ENCODE results near the gene CNTNAP5.

Gene CNTNAP5

GRCh38 chr2:124547700-124548099 lies 522.6 kb downstream of the CNTNAP5 start:
- DNase-seq (ENCODE audit: low read depth in 2 of 2): no peak

DNA sequence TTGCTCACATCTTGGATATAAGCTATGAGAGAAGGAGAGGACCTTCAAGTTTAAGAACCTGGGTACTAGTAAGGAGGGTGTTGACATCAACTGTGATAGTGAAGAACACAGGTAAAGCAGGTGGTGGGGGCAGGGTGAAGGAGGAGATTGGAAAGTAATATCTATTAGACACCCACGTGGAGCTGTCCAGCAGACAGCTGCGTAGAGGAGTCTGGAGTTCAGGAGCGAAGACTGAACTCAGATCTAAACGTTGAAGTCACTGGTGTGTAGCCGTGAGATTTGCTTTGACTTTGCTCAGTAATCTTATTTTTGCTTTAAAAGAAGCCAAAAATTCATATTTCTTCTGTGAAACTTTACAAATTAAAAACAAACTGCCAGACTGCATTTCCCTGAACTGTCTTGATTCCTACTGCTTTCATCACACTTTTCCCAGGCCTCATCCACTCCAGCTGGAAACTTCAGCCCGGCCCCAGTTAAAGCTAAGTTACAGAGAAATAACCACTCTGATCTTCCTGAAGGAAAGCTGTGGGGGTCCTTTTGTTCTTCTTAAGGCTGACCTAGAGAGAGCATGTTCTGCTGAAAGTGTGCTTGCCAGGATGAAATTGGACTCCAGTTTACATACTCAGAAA lies 533.3 kb downstream of the CNTNAP5 start:
- no peak for DNase-seq (ENCODE audit: low read depth in 2 of 2)

GRCh38 chr2:124559236-124559635 lies 534.1 kb downstream of the CNTNAP5 start:
- DNase-seq (ENCODE audit: low read depth in 2 of 2): no peak

DNA sequence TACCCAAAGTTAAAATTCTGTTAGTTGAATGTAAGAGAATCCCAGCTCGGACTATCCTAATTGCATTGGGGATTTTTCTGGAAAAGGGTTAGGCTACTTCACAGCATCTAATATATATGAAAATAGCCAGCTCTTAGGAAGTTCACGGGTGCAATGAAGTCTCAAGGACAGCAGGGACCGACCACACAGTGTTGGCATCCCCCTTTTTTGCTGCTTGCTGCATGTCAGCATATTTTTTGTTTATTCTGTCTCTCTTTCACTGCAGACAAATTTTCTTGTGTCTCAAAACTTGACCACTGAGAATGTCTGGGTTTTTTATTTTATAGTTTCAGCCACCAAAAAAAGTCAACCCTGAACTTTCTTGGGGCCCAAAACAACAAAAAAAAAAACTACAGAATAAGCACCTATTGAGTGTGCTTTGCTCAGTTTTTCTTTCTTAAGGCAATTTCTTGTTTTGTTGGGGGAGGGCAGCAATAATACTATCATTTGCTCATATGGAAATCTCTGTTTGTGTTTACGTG lies 535.6 kb downstream of the CNTNAP5 start:
- DNase-seq (ENCODE audit: low read depth in 2 of 2): no peak

DNA sequence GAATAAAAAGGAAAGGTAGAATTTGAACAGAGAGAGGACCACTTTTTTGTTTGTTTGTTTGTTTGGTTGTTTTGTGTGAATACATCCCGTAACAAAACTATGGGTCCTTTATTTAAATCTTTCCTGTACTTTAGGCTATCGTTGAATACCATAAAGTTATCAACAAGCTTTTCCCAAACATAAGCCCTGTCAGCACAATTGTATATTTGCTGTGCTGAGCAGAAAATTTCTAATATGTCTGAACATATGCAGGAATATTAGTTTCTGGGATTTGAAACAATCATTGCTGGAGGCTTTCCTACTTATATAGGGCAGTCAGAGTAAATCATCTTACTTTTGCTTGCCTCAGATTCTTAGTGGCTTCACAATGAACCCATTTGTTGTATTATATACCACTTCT lies 536.4 kb downstream of the CNTNAP5 start:
- DNase-seq (ENCODE audit: low read depth in 2 of 2): no peak

- no peak for DNase-seq (ENCODE audit: low read depth in 2 of 2)
Observed at GRCh38 chr2:124563426-124563825, 538.3 kb downstream of the CNTNAP5 start.

GRCh38 chr2:124566518-124566970 lies 541.5 kb downstream of the CNTNAP5 start:
- no peak for DNase-seq (ENCODE audit: low read depth in 2 of 2)

DNA sequence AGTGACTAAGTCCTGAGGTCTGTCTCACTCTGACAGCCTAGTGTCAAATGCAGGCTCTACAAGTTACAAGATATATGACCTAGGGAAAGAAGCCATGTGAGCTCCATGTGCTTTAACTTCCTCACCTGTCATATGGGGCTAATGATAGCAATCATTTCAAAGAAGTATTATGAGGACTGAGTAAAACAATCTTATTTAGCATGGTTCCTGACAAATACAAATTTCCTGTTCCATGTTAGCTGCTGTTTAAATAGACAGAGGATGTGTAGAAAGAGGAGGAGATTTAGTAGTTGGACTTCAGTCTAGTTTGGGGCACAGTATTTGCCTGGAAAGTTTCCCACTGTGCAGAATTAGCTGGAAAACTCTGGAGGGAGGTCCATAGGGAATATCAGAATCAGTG lies 545.8 kb downstream of the CNTNAP5 start:
- no peak for DNase-seq (ENCODE audit: low read depth in 2 of 2)

DNA sequence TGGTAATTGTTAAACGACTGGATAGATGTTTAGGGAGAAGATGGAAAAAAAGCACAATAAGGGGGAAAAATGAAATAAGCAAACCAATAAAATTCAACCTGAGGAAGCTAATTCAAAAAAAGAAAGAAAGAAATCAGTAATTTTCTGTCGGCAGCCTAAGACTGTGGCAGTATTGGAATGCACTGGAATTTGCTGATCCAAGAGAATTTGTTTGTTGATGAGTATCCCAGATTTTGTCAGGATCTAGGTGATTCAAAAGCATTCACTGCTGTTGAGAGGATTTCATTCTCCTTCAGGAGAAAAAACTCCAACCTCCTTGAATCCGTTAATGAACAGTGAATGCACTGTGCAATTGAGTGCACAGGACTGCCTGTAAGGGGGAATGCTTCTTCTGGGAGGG lies 546.7 kb downstream of the CNTNAP5 start:
- no peak for DNase-seq (ENCODE audit: low read depth in 2 of 2)

- no peak for DNase-seq (ENCODE audit: low read depth in 2 of 2)
Observed at GRCh38 chr2:124572934-124573634, 548.0 kb downstream of the CNTNAP5 start.

- DNase-seq (ENCODE audit: low read depth in 2 of 2): no peak
Observed at GRCh38 chr2:124575497-124575896, 550.4 kb downstream of the CNTNAP5 start.

DNA sequence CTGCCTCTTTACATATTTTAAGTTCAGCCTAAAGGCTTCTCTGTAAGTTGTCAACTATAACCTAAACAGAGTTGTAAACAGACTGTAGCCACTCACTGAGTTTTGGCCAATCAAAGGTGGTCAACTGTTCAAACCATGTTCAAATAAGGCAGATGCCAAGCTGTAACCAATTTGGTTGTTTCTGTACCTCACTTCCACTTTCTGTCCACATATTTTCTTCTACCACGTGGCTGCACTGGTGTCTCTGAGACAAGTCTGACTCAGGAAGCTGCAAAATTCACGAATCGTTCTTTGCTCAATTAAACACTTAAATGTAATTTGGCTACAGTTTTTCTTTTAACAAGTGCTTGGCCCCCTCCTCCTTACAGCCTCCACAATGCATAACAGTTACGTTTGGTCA lies 555.2 kb downstream of the CNTNAP5 start:
- DNase-seq (ENCODE audit: low read depth in 2 of 2): no peak

DNA sequence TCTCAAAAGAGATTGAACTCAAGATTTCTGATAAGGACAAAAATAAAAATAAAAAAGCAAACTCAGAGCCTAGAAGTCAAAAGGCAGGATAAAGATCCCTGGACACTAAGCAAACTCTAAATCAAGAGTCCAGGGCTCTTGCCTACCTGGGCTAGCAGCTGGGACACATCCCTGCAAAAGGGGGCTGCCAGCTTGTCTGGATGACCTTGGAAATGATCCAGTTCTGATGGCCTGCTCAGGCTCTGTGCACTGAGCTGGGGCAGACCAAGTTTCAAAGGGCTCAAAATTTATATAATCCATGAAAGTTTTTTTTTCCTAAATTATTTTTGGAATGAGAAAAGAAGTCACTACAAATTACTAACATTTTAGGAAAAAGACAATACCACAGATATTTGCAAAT lies 557.3 kb downstream of the CNTNAP5 start:
- DNase-seq (ENCODE audit: low read depth in 2 of 2): no peak

DNA sequence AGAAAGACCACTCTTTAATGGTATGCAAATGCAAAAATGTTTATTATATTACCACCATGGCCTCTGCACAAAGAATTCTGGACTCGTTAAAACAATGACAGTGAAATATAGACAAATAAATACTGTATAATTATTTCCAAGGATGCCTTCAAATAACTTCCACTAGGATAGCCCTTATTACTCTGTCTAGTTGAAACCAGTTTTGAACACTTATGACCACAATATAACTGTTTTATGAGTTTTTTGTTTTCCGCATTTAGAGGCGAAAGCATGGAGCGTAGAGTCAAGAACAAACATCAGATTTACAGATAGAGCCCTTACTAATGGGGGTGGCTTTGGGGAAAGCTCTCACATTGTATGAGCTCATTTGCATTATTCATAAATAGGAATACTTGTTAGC lies 559.5 kb downstream of the CNTNAP5 start:
- no peak for DNase-seq (ENCODE audit: low read depth in 2 of 2)

DNA sequence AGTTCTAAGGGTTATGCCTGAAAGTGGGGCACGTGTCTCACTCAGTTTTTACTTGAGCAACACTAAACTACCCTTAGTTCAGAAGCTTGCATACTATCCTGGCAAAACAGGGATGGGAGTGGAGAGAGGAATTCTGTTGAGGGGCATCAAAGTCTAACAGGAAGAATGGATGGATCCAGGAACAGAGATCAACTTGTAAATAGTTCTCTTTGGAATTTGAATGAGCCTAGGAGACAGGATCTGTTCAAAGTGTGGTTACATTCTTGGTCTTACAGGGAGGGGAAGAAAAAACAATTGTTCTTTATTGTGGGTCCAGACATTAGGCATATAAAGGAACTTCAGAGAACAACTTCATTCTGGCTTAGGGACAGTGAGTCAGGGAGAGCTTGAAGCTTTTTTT lies 560.2 kb downstream of the CNTNAP5 start:
- no peak for DNase-seq (ENCODE audit: low read depth in 2 of 2)

GRCh38 chr2:124586210-124586609 lies 561.1 kb downstream of the CNTNAP5 start:
- DNase-seq (ENCODE audit: low read depth in 2 of 2): no peak

DNA sequence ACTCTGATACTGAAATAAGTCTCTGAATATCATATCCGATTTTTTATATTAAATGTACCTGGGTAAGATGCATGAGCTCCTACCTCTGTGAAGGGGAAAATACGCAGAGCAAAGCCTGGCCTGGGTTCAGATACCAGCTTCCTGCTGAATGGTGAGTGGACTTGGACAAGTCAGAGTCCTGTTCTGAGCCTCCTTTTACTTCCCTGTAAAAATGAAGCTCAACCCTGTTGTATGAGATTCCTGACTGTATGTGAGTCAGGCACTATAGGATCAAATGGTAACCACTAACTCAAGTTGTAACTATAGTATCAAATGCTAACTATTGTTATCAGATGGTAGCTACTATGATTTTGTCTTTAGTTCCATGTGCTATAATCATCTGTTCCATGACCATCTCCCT lies 561.7 kb downstream of the CNTNAP5 start:
- no peak for DNase-seq (ENCODE audit: low read depth in 2 of 2)

DNA sequence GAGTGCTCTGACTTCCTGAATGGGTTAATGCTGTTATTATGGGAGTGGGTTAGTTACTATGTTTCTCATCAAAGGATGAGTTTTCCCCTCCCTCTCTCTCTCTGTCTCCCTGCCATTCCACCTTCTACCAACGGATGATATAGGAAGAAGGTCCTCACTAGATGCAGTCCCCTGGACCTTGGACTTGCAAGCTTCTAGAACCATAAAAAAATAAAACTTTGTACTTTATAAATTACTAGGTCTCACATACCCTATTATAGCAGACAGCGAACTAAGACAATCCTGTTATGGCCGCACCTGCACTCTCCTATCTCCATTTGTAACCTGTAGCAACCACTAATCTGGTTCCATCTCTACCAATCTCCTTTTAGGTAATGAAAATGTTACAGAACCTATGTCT lies 564.9 kb downstream of the CNTNAP5 start:
- DNase-seq (ENCODE audit: low read depth in 2 of 2): no peak

GRCh38 chr2:124602759-124603158 lies 577.7 kb downstream of the CNTNAP5 start:
- no peak for DNase-seq (ENCODE audit: low read depth in 2 of 2)

DNA sequence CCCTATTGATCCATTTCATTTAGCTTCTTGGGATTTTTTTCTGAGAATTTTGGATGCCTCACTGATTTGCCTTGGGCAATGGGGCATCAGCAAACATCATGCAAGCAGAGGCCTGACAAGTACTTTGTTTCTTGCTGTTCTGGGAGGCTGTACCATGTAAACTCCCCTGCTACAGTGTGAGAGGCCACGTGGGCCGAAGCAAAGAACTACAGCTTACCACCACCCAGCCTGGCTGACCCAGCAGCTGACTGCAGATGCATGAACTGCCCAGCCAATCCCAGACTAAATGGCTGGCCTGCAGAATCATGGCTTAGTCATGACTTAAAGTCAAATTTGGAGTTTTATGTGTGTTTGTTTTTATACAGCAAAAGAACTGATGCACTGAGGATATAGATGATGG lies 579.9 kb downstream of the CNTNAP5 start:
- DNase-seq (ENCODE audit: low read depth in 2 of 2): no peak

- DNase-seq (ENCODE audit: low read depth in 2 of 2): no peak
Observed at GRCh38 chr2:124607679-124608078, 582.6 kb downstream of the CNTNAP5 start.

DNA sequence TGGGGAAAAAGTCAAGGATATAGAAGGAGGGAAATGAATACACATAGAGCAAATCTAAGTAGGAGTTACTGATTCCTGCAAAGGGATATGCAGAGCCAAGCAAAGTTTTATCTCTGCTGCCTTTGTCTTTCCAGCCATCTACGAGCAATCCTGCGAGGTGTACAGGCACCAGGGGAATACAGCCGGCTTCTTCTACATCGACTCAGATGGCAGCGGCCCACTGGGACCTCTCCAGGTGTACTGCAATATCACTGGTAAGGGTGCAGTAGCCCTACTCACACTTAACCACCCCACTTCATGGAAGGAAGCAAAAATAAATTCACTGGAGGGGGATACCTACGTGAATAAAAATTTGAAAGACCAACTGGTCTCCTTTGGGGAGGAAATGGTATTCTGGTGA lies 584.6 kb downstream of the CNTNAP5 start:
- DNase-seq (ENCODE audit: low read depth in 2 of 2): no peak

DNA sequence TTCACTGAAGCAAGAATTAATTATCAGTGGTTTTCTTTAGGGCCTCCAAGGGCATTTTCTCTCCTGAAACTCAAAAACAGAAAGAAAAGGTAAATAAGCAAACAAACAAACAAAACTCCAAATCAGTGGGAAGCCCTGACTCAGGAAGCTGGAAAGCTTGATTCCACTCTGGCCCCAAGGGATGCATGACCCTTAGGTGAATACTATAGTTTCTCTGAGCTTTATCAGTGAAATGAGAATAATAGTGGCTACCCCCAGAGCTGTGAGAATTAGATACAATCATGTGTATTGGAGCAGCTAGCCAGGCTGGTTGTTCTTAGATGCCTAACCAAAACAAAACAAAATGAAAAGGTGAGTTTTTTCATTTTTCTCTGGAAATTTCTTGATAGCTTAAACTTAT lies 585.1 kb downstream of the CNTNAP5 start:
- no peak for DNase-seq (ENCODE audit: low read depth in 2 of 2)

Data from stimulated activated CD4-positive, alpha-beta T cell treated with anti-CD3 and anti-CD28 coated beads, Interleukin-4, amount 100 ng/mL, for 48 hours (primary cell).